C4-2B (cell line): ENCODE results near the gene ALPI.

Experiments
- H3K27ac ChIP-seq: fragments of 450-650 bp; 2 replicates; pipeline ENCODE4 v1.5.1; 2017
- ZFX ChIP-seq: fragments of 450-650 bp; IDR thresholded peaks from 2 replicates; pipeline ENCODE4 v1.6.1; 2017
- TF ChIP-seq, protein P1 (sequence below): fragments of 450-650 bp; conservative IDR thresholded peaks from 2 replicates; pipeline ENCODE4 v1.5.1; 2017; ENCODE audit warnings: mild to moderate bottlenecking

ALPI gene

GRCh38 chr2:232458051-232458660, 2.2 kb downstream of the ALPI start:
- H3K27ac ChIP-seq = no peak overlapping the region
- no peak for TF ChIP-seq ZFX
- TF ChIP-seq, protein P1, sequence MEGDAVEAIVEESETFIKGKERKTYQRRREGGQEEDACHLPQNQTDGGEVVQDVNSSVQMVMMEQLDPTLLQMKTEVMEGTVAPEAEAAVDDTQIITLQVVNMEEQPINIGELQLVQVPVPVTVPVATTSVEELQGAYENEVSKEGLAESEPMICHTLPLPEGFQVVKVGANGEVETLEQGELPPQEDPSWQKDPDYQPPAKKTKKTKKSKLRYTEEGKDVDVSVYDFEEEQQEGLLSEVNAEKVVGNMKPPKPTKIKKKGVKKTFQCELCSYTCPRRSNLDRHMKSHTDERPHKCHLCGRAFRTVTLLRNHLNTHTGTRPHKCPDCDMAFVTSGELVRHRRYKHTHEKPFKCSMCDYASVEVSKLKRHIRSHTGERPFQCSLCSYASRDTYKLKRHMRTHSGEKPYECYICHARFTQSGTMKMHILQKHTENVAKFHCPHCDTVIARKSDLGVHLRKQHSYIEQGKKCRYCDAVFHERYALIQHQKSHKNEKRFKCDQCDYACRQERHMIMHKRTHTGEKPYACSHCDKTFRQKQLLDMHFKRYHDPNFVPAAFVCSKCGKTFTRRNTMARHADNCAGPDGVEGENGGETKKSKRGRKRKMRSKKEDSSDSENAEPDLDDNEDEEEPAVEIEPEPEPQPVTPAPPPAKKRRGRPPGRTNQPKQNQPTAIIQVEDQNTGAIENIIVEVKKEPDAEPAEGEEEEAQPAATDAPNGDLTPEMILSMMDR = no peak

- no peak for TF ChIP-seq ZFX
- TF ChIP-seq, protein P1 = no peak
- H3K27ac ChIP-seq = no peak overlapping the region
Observed at GRCh38 chr2:232458661-232459418, 2.9 kb downstream of the ALPI start.

DNA sequence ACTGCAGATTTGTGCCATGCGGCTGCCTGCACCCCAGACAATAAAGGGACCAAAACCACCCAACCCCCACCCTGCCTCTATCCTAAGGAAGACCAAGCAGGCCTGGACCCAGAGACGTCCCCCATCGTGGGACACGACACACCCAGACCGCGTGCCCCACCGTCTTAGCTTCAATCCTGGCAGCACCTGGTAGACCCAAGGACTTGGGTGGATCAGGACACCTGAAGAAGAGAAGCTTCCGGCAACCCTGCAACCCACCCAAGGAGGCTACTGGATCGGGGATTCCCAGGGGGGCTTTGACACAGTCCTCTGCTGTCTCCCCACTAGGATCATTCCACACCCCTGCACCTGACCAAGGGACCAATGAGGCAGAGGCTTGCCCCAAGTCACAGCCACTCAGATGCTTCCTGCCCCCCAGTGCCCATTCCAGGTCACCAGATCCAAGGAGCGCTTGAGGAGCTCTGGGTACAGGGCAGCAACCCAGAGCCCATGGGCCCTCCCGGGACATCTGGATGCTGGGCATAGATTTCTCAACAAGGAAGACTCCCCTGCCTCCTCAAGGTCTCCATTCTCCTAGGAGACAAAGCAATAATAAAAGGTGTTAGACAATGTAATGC, 3.6 kb downstream of the ALPI start:
- H3K27ac ChIP-seq = no peak overlapping the region
- TF ChIP-seq, protein P1 = no peak
- TF ChIP-seq ZFX = no peak

GRCh38 chr2:232460171-232460570, 4.2 kb downstream of the ALPI start:
- H3K27ac ChIP-seq = no peak overlapping the region
- TF ChIP-seq, protein P1 = no peak
- TF ChIP-seq ZFX = no peak

- no peak overlapping the region for H3K27ac ChIP-seq
- no peak for TF ChIP-seq ZFX
- TF ChIP-seq, protein P1 = no peak
Observed at GRCh38 chr2:232463701-232464543, 8.0 kb downstream of the ALPI start.

DNA sequence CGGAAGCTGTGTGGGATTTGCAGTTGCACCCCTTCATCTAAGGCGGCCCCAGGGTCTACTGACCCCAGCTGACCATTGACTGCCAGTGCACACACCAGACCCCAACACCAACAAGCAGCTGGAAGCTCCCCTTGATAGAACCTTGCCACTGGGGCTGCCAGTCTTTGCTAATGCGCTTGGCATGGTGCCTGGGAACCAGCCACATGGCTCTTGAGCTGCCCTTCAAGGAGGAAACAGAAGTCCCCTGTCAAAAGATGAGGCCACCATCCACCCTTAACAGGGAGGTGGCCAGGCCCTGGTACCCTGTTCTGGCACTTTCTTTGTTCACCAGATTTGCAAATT, 8.6 kb downstream of the ALPI start:
- H3K27ac ChIP-seq = no peak overlapping the region
- no peak for TF ChIP-seq ZFX
- TF ChIP-seq, protein P1 = no peak
